Neuron (in vitro differentiated cells): ENCODE measurements around the gene KRT4.

Experiments used
- H2AFZ ChIP-seq: one replicate; pipeline ENCODE4 v1.6.1; 2013; ENCODE audit warnings: low read depth, mild to moderate bottlenecking, inconsistent platforms, low read length, moderate library complexity
- H3K27me3 ChIP-seq: one replicate; pipeline ENCODE4 v1.6.1; 2013; ENCODE audit warnings: low read length; ENCODE audit not compliant: insufficient read depth
- H3K36me3 ChIP-seq: one replicate; pipeline ENCODE4 v1.6.1; 2013; ENCODE audit warnings: low read length; ENCODE audit not compliant: insufficient read depth
- H3K4me1 ChIP-seq: one replicate; pipeline ENCODE4 v1.6.1; 2013; ENCODE audit warnings: low read length; ENCODE audit not compliant: insufficient read depth
- H3K4me3 ChIP-seq: 2 replicates; pipeline ENCODE4 v1.5.1; 2013; ENCODE audit warnings: mild to moderate bottlenecking, low read length, moderate library complexity
- H3K9me3 ChIP-seq: one replicate; pipeline ENCODE4 v1.6.1; 2013; ENCODE audit warnings: low read length

KRT4 gene

DNA sequence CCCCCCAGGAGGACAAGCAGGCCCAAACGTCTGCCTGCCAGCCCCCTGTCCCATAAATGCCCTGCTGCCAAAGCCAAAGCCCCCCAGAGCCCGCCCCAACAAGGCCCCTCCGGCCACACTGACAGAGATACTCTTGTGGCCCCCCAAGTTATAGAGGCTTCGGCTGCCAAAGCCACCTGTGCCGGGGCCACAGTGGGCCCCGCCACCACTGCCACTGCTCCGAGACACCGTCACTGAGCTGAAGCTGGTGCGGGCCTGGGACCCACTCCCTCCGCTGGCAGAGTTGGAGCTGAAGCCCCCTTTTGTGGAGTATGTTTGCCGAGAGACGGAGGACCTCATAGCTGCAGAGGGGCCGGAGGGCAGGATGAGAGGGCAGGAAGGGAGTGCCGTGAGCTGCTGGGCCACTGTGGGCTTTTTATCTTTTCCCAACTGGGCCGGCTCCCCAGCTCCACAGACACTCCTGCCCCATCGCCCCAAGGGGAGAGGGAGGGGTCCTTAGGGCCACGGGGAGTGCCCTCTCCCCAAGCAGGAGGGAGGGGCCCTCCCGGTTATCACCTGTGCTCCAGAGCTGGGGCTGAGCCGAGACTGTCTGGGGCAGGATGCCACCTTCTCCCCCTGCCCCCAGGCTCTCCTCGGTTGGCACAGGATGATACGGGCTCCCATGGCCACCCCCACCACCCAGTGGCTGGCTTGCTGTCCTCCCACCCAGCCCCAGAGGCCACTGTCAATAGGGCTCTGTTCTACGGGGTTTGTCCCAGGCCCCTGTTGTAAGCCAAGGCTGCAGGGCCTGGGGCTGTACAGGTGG, 20.2 kb upstream of the KRT4 start, which contains the start of gene KRT79:
Gene KRT79, minus strand, starts transcription at position 390 of the 805 bp plus-strand sequence. Its CDS starts 51 bp downstream, at position 339.
- H3K4me1 ChIP-seq, result no peaks in the 10 kb centered on the region
- H2AFZ ChIP-seq, result no peak within 1 kb of the TSS
- no peaks in the 10 kb centered on the region for H3K36me3 ChIP-seq
- no peak within 1 kb of the TSS for H3K4me3 ChIP-seq
- H3K27me3 ChIP-seq, result peaks cover 3% of the 10 kb centered on the region
- H3K9me3 ChIP-seq, result no peaks in the 10 kb centered on the region

DNA sequence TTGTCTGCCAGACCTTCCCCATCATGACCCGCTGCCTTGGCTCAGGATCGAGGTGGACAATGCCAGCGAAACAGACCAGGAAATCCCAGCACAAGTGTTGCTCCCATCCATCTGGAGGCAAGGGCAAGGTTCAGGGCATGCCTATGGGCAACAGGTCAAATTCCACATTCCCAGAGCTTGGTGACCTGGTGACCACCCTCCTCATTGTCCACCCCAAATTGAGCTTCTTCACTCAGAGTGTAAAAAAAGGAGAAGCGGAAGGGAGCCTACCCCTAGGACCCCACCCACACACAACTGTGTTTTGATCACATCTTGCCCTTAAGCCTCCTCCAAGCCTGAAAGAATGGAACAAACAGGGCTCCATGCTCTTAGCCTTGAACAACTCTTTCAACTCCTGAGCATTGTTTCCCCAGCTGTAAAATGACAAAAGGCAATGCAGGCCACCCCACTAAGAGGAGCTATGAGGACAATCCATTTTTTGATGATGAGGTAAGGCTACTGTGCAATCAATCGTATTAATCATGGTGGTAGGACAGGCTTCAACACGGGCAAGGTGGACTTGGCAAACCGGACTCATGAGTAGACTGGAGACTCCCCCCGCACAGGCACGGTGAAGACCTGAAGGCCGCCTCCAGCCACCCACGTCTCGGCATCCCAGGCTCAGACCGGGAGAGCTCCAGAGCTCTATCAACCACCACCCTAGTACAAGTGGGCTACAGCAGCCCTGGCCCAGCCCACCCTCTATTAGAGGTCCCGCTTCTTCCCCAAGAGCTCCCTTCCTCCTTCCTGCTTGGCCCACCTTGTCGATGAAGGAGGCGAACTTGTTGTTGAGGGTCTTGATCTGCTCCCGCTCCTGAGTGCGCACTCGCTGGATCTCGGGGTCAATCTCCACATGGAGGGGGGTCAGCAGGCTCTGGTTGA, 19.3 kb upstream of the KRT4 start:
- Histone ChIP-seq H3K27me3 (peaks cover 3% of the 10 kb centered on the region), H2AFZ (no peak overlapping the region), H3K9me3 (no peaks in the 10 kb centered on the region), H3K4me1 (no peaks in the 10 kb centered on the region), H3K4me3 (no peak overlapping the region), H3K36me3 (no peaks in the 10 kb centered on the region)

DNA sequence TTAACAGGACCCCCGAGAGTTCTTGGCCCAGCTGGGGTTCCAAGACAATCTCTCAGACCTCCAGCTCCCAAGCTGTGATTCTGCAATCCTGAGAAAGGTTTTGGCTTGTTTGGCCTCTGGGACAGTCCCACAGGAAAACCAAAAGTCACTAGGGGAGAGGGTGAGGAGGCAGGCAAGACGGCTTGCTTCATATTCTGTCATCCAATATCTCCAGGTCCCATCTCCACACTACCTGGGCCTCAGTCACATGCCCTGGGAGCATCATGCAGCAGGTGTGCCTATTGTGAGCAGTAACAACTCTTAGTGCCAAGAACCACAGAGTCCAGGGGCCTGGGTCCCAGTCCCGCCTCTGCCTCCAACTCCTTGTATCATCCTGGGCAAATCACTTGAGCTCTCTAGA, 18.5 kb upstream of the KRT4 start:
- no peak overlapping the region for H3K4me3 ChIP-seq
- no peak overlapping the region for H2AFZ ChIP-seq
- no peaks in the 10 kb centered on the region for H3K36me3 ChIP-seq
- H3K4me1 ChIP-seq, result no peaks in the 10 kb centered on the region
- H3K27me3 ChIP-seq, result peaks cover 3% of the 10 kb centered on the region
- H3K9me3 ChIP-seq, result no peaks in the 10 kb centered on the region

DNA sequence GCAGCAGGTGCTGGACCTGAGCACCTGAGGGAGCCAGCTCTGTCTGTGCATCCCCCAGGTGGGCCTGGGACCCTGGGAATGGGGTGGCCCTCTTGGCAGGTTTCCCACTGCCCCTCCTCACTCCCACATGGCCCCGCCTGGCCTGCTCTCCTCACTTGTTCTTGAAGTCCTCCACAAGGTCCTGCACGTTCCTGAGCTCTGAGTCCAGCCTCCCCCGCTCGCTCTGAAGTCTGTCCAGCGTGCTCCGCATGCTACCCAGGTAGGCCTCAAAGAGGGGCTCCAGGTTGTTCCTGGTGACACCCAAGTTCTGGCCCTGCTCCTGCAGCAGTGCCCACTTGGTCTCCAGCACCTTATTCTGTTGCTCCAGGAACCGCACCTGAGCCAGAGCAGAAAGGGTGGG, 17.3 kb upstream of the KRT4 start:
- H3K27me3 ChIP-seq, result peaks cover 3% of the 10 kb centered on the region
- no peaks in the 10 kb centered on the region for H3K36me3 ChIP-seq
- H3K9me3 ChIP-seq, result no peaks in the 10 kb centered on the region
- no peaks in the 10 kb centered on the region for H3K4me1 ChIP-seq
- no peak overlapping the region for H3K4me3 ChIP-seq
- H2AFZ ChIP-seq, result no peak overlapping the region

DNA sequence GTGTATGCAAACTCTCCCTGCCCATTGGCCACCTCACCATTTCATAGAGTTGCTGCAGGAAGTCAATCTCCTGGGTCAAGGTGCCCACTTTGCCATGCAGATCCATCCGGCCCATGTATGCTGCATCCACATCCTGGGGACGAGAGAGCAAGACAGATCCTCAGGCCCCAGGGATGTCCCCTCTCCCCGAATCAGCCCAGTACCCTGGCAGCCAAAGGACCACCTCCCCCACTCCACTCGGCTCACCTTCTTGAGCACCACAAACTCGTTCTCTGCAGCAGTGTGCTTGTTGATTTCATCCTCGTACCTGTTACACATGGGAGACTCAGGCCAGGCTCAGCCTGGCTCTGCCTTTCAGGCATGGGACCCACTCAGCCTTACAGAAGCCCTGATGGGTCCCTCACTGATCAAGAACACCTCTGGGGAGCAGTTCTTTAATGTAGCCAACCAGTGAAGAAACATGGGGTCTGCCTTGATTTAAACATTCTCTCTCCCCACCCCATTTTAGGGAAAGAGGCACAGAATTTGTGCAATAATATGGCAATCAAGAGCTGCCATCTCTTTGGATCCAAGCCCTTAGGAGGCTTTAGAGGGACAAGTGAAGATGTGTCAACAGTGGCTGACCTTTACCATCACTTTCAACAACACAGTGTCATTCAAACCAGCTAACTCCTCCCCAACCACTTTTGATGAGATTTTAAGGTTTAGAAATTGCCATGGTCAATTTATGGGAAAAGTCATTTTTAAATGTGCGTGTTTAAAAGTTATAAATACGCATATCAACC, 16.3 kb upstream of the KRT4 start:
- no peaks in the 10 kb centered on the region for H3K9me3 ChIP-seq
- no peak overlapping the region for H3K4me3 ChIP-seq
- H3K36me3 ChIP-seq, result no peaks in the 10 kb centered on the region
- H3K4me1 ChIP-seq, result no peaks in the 10 kb centered on the region
- H3K27me3 ChIP-seq, result peaks cover 3% of the 10 kb centered on the region
- no peak overlapping the region for H2AFZ ChIP-seq

DNA sequence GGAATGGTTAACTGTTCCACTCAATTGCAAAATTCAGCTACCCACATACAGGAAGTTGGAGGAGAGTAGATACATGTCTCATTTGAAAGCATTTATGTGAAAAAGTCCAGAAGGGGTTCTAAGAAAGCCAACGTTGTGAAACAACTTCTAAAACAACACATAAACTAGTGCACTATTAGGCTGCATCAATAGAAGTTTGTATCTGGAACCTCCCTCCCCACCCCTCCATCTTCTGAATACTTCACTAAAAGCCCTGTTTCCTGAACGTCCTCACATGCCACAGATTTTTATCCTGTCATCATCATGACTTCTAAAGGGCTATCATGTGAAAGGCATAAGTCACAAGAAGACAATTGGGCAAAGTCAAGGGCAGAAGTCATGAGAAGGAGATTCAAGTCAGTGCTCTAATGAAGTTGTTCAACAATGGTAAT, 14.7 kb upstream of the KRT4 start:
- Histone ChIP-seq H3K9me3 (no peaks in the 10 kb centered on the region), H3K4me3 (no peak overlapping the region), H3K36me3 (no peaks in the 10 kb centered on the region), H3K27me3 (peaks cover 3% of the 10 kb centered on the region), H2AFZ (no peak overlapping the region), H3K4me1 (no peaks in the 10 kb centered on the region)

DNA sequence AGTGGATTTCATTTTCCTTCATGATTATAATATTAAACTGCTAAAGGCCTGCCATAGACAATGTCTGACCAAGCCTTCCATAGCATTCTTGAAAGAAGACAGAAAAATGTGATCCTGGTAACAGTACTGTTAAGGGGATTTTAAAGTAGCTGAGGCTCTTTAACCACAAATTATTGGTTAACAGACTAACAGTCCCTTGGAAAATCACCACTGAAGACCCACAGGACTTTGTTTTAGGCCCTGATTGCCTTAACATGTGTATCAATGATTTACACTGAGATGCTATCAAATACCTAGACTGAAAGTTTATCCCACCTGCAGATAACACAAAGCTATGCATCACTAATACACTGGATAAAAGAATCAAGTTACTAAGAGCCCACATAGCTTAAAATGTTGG, 14.2 kb upstream of the KRT4 start:
- no peak overlapping the region for H3K4me3 ChIP-seq
- no peaks in the 10 kb centered on the region for H3K36me3 ChIP-seq
- peaks cover 3% of the 10 kb centered on the region for H3K27me3 ChIP-seq
- H3K4me1 ChIP-seq, result no peaks in the 10 kb centered on the region
- H3K9me3 ChIP-seq, result no peaks in the 10 kb centered on the region
- no peak overlapping the region for H2AFZ ChIP-seq

DNA sequence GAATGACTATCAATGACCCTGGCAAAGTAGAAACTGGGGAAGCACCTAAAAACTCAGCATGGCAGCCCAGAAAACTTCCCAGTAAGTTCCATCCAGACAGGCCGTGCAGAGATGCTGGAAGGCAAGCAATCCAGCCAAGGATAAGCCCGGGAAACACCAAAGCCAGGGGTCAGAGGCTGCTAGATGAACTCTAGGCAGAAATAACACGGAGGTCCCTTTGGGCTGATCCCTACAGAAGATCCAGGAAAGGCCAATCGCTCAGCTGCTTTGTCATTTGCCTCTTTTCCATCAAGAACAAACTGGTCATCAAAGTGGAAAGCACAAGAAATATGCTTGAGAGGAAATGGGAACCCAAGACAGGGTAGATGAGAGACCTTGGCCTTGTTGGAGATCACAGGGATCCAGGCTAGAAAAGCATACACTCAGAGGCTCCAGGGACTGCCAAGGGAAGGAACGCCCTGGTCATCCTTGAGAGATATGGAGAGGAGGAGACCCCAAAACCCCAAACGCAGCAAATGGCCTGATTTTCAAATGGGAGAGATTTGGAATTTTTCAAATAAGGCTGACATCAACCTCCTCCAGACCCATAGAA, 13.7 kb upstream of the KRT4 start:
- no peaks in the 10 kb centered on the region for H3K36me3 ChIP-seq
- H3K4me3 ChIP-seq, result no peak overlapping the region
- no peaks in the 10 kb centered on the region for H3K9me3 ChIP-seq
- no peak overlapping the region for H2AFZ ChIP-seq
- H3K4me1 ChIP-seq, result no peaks in the 10 kb centered on the region
- H3K27me3 ChIP-seq, result peaks cover 3% of the 10 kb centered on the region

DNA sequence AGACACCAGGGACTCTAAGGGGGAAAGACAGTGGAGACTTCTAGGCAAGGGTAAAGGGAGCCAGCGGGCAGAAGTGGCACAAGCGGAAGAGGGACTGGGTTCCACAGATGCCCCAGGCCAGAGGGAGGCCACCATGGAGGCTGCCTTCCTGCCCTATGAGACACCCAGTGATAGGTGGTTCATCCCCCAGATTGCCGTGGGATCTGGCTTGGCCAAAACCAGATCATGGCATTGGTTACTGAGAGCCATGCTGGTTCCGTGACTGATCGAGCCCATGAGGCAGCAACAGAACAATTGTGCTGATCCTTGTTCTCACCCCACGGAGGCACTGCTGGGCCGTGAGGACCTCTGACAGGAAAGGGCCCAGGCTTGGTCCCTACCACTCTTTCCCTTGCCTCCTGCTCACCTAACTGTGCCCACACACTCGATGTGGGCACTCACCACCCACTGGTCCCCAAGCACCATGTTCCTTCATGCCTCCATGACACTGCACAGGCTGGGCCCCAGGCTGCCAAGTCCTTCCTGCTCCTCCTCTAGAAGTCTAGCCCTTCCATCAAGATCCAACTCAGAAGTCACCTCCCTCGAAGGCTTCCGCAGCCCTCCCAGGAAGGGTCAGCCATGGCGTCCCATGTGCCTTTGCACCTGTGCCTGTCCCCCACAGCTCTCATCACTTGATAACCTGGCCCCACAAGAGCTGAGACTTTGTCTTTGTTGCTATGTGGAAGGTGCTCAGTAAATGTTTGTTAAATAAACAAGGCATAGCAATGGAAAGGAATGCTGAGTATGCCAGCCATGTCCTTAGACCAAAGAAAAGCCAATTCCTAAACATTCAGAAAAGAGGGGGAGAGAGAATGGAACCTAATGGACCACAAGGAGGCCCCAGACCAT, 12.9 kb upstream of the KRT4 start:
- no peaks in the 10 kb centered on the region for H3K9me3 ChIP-seq
- no peaks in the 10 kb centered on the region for H3K4me1 ChIP-seq
- H2AFZ ChIP-seq, result no peak overlapping the region
- H3K36me3 ChIP-seq, result no peaks in the 10 kb centered on the region
- H3K27me3 ChIP-seq, result peaks cover 7% of the 10 kb centered on the region
- H3K4me3 ChIP-seq, result no peak overlapping the region

DNA sequence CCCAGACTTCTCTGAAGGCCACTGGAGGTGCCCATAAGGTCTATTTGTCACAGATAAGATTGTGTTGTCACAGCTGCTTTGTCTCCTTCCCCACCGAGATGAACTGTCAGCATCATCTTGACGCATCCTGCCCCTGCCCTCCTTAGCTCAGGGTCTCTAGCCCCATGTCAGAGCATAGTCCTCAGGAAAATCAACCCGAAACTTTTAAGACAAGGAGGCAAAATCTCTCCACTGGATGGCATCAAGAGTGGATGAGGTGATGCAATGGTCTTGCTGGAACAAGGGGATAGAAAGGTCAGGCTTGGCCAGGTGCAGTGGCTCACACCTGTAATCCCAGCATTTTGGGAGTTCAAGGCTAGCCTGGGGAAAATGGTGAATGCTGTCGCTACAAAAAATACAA, 12.0 kb upstream of the KRT4 start:
- H2AFZ ChIP-seq, result no peak overlapping the region
- H3K4me3 ChIP-seq, result no peak overlapping the region
- no peaks in the 10 kb centered on the region for H3K36me3 ChIP-seq
- no peaks in the 10 kb centered on the region for H3K4me1 ChIP-seq
- peaks cover 10% of the 10 kb centered on the region for H3K27me3 ChIP-seq
- no peaks in the 10 kb centered on the region for H3K9me3 ChIP-seq

DNA sequence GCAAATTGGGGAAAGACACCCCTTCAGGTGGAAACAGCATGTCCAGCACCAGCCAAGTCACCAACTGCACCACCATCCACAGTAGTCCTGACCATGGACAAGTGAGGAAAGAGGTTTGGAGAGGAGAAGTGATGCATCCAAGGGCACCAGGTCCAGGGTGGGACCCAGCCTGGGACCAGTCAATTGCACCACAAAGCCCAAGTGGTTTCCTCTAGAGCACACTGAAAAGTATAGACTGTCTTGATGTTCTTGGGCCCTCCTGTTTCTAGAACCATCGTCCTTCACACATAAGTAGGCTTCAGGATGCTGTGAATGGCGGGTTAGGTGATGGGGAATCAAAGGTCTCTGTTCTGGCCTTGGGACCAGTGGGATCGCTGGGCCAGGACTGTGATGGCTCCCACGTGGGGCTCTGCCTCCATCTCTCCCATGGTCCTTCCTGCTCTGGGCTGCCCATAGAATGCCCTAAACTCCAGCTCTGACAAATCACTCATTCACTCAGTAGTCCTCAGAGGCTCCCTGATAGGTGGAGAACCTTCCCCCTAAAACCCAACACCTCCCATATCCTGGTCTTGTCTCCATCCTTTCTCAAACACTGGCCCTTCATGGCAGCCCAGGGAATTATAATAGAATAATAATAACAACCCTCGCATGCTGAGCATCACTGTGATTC, 11.0 kb upstream of the KRT4 start:
- Histone ChIP-seq H3K4me1 (no peaks in the 10 kb centered on the region), H3K9me3 (no peaks in the 10 kb centered on the region), H2AFZ (no peak overlapping the region), H3K27me3 (peaks cover 7% of the 10 kb centered on the region), H3K36me3 (no peaks in the 10 kb centered on the region), H3K4me3 (no peak overlapping the region)
